Activated CD8-positive, alpha-beta T cell treated with anti-CD3 and anti-CD28 coated beads for 36 hours (primary cell): ENCODE results near the gene PDCL2. TPM values are rescaled to one million over a fixed set of nuclear protein-coding genes. Genes with fewer than 3 reads are reported as not detected.

ENCODE experiments used
- ATAC-seq: fragments of 200-7000 bp; cut with Tn5 transposase; one replicate; pipeline ENCODE4 v1.10.0; 2021; ENCODE audit warnings: mild to moderate bottlenecking, moderate library complexity
- CTCF ChIA-PET: fragments of 350-600 bp; sonication (Branson Sonifier 250); formaldehyde crosslinking; loops from one replicate; lab custom pipeline; 2021; ENCODE audit warnings: antibody characterized with exemption; lab: Charles Lee
- POLR2A ChIA-PET: fragments of 350-600 bp; sonication (Branson Sonifier 250); formaldehyde crosslinking; loops from one replicate; lab custom pipeline; 2021; ENCODE audit warnings: antibody characterized with exemption; lab: Charles Lee
- DNase-seq: peaks from one replicate; pipeline ENCODE4 v3.0.0-alpha.2; 2020
- H3K27ac Mint-ChIP-seq: one replicate; pipeline ENCODE4 v1.8.0; 2021; ENCODE audit warnings: mild to moderate bottlenecking, mixed read lengths
- H3K27me3 Mint-ChIP-seq: one replicate; pipeline ENCODE4 v1.8.0; 2021; ENCODE audit warnings: mixed read lengths
- H3K36me3 Mint-ChIP-seq: one replicate; pipeline ENCODE4 v1.8.0; 2021; ENCODE audit warnings: low read depth, mixed read lengths
- H3K4me1 Mint-ChIP-seq: one replicate; pipeline ENCODE4 v1.8.0; 2021; ENCODE audit warnings: low read depth, mixed read lengths
- H3K4me3 Mint-ChIP-seq: one replicate; pipeline ENCODE4 v1.8.0; 2021; ENCODE audit warnings: mild to moderate bottlenecking, moderate library complexity, mixed read lengths
- H3K9me3 Mint-ChIP-seq: one replicate; pipeline ENCODE4 v1.8.0; 2021; ENCODE audit warnings: mixed read lengths
- intact Hi-C: fragments of 100-400 bp; cut with micrococcal nuclease; formaldehyde crosslinking; loops from one replicate; pipeline ENCODE4 v1.10.0; 2022
- total RNA-seq, 2 experiments: library from RNA; stranded (reverse); gene quantifications; one replicate each; pipeline ENCODE4 v1.2.3, GENCODE V29; 2021
- TF ChIP-seq, protein P1 (sequence below): fragments of 200-600 bp; IDR thresholded peaks from one replicate; pipeline ENCODE4 v1.8.0; 2022; ENCODE audit warnings: antibody characterized with exemption, mild to moderate bottlenecking

Gene PDCL2
- total RNA-seq, 2 experiments from 2014 or later: not detected

DNA sequence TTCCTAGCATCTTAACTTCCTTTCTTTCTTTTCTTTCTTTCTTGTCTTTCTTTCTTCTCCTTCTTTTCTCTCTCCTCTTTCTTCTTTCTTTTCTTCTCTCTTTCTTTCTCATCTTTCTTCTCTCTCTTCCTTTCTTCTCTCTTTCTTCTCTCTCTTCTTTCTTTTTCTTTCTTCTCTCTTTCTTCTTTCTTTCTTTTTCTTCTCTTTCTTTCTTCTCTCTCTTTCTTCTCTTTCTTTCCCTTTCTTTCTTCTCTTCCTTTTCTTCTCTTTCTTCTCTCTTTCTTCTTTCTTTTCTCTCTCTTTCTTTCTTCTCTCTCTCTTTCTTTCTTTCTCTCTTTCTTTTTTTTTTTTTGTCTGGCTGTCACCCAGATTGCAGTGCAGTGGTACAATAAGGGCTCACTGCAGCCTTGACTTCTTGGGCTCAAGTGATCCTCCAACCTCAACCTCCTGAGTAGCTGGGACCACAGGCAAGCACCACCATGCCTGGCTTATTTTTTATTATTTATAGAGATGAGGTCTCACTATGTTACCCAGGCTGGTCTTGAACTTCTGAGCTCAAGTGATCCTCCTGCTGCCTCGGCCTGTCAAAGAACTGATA is 26.6 kb upstream of the PDCL2 start:
- no peaks in the 10 kb centered on the region for H3K36me3 Mint-ChIP-seq
- H3K27ac Mint-ChIP-seq: no peak overlapping the region
- ChIA-PET POLR2A (no interaction called here), CTCF (no interaction called here)
- no peak overlapping the region for H3K4me3 Mint-ChIP-seq
- H3K4me1 Mint-ChIP-seq: peaks cover 9% of the 10 kb centered on the region
- TF ChIP-seq, protein P1, sequence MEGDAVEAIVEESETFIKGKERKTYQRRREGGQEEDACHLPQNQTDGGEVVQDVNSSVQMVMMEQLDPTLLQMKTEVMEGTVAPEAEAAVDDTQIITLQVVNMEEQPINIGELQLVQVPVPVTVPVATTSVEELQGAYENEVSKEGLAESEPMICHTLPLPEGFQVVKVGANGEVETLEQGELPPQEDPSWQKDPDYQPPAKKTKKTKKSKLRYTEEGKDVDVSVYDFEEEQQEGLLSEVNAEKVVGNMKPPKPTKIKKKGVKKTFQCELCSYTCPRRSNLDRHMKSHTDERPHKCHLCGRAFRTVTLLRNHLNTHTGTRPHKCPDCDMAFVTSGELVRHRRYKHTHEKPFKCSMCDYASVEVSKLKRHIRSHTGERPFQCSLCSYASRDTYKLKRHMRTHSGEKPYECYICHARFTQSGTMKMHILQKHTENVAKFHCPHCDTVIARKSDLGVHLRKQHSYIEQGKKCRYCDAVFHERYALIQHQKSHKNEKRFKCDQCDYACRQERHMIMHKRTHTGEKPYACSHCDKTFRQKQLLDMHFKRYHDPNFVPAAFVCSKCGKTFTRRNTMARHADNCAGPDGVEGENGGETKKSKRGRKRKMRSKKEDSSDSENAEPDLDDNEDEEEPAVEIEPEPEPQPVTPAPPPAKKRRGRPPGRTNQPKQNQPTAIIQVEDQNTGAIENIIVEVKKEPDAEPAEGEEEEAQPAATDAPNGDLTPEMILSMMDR: peak; percentile 53
- peaks cover 5% of the 10 kb centered on the region for H3K27me3 Mint-ChIP-seq
- H3K9me3 Mint-ChIP-seq: no peaks in the 10 kb centered on the region
- ATAC-seq (no peak), DNase-seq (no peak)
- intact Hi-C loops: no loop called here

DNA sequence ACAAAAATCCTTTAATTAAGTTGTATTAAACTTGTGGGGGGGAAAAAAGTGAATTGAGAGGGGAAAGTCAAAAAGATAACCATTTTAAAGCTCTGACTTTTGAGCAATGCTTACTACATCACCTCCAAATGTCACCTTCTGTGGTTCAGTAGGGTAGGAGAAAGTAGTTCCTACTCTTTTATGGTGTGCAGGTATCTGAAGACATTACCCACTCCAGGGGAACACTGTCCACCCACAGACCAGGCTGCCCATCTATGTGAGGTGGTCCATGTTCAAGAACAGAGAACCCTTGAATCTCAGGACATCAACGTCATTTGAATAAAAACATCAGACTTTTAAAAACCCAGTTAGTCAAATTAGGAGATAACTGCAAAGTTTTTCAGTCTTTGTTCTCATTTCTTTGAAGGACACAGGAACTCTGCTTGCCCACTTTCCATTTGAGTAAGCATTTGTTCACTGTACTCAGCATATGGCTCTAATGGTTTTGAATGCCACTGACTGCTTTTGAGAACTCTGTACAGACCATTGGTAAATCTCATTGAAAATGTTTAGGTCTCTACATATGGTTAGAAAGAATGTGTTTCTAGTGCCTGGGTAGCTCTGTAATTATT is 25.6 kb upstream of the PDCL2 start:
- TF ChIP-seq, protein P1: no peak
- ChIA-PET POLR2A (no interaction called here), CTCF (no interaction called here)
- Mint-ChIP-seq H3K9me3 (no peaks in the 10 kb centered on the region), H3K4me3 (no peak overlapping the region), H3K27ac (no peak overlapping the region), H3K36me3 (no peaks in the 10 kb centered on the region), H3K4me1 (peaks cover 9% of the 10 kb centered on the region), H3K27me3 (peaks cover 5% of the 10 kb centered on the region)
- intact Hi-C loops: no loop called here
- ATAC-seq: peak; percentile 77
- no peak for DNase-seq

DNA sequence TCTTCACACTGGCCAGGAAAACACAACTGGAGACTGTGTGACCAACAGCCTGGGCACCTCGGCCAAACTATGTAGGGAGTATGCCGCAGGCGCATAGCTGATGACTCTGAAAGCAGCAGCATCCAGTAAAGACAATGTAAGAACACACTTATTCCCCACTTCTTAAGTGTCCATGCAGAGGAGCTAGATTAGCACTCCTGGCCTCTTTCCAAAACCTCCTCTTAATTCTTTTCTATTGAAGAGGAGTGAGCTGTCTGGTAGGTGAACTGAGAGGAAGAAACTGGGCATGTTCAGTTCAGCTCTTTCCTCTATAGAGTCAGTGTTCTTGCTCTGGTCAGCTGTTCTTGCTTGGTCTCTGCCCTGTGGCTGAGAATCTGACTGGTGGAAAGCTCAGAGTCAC is 23.0 kb upstream of the PDCL2 start:
- ATAC-seq (no peak), DNase-seq (no peak)
- no peaks in the 10 kb centered on the region for H3K9me3 Mint-ChIP-seq
- peaks cover 5% of the 10 kb centered on the region for H3K27me3 Mint-ChIP-seq
- intact Hi-C loops: no loop called here
- H3K36me3 Mint-ChIP-seq: no peaks in the 10 kb centered on the region
- ChIA-PET POLR2A (no interaction called here), CTCF (no interaction called here)
- peaks cover 9% of the 10 kb centered on the region for H3K4me1 Mint-ChIP-seq
- H3K4me3 Mint-ChIP-seq: no peak overlapping the region
- no peak overlapping the region for H3K27ac Mint-ChIP-seq
- TF ChIP-seq, protein P1: no peak

DNA sequence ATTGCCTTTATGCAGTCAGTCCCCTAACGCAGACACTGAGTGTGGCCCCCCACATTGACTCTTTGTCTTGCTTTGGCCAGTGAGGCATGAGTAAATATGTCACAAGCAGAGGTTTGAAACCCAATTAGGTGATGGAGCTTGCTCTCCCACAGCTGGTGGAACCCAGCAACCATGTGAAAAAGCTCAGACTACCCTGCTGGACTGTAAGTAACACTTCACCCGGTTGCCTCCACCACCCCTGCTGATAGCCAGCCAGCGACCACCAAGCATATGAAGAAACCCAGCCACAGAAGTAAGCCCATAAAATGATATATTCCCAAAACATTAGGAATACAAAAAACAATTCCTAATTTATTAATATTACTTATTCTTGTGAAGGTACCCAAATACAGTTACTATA is 21.6 kb upstream of the PDCL2 start:
- Mint-ChIP-seq H3K27me3 (peaks cover 7% of the 10 kb centered on the region), H3K4me3 (no peak overlapping the region), H3K27ac (no peak overlapping the region), H3K4me1 (peaks cover 9% of the 10 kb centered on the region), H3K36me3 (no peaks in the 10 kb centered on the region), H3K9me3 (no peaks in the 10 kb centered on the region)
- CTCF ChIA-PET: no interaction called here
- TF ChIP-seq, protein P1: no peak
- intact Hi-C loops: no loop called here
- POLR2A ChIA-PET: no interaction called here
- ATAC-seq (no peak), DNase-seq (no peak)

DNA sequence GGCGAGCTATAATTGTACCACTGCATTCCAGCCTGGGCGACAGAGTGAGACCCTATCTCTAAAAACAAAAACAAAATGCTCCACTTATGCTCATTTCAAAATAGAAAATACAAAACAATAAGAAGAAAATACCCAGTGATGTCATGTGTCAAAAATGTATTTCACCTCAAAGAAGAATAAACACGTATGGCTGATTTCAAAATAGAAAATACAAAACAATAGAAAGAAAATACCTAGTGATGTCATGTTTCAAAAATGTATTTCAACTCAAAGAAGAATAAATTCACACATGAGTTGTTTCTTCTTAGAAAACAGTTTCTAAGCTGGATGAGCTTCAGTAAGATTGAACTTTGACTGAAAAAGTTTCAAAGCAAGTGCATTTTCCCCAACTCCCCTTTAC is 20.3 kb upstream of the PDCL2 start:
- TF ChIP-seq, protein P1: no peak
- Mint-ChIP-seq H3K27me3 (peaks cover 6% of the 10 kb centered on the region), H3K4me3 (no peak overlapping the region), H3K4me1 (peaks cover 2% of the 10 kb centered on the region), H3K27ac (no peak overlapping the region), H3K36me3 (no peaks in the 10 kb centered on the region), H3K9me3 (no peaks in the 10 kb centered on the region)
- ChIA-PET CTCF (no interaction called here), POLR2A (no interaction called here)
- DNase-seq (no peak), ATAC-seq (no peak)
- intact Hi-C loops: no loop called here
